Neural progenitor cell (in vitro differentiated cells): ENCODE measurements around the gene CERS4. TPM values are rescaled to one million over a fixed set of nuclear protein-coding genes. Genes with fewer than 3 reads are reported as not detected.

ENCODE experiments used
- DNase-seq: peaks from one replicate; pipeline ENCODE4 v3.0.0-alpha.2; 2016; ENCODE audit warnings: low spot score
- H2AFZ ChIP-seq: fragments of 200-600 bp; sonication (generic); replicated peaks from 2 replicates; pipeline ENCODE4 v1.6.1; 2016; ENCODE audit warnings: antibody characterized with exemption
- H3F3A ChIP-seq: fragments of 200-600 bp; sonication (generic); 2 replicates; pipeline ENCODE4 v1.6.1; 2016; ENCODE audit warnings: antibody characterized with exemption, low read depth
- H3K27ac ChIP-seq: fragments of 200-600 bp; sonication (generic); 2 replicates; pipeline ENCODE4 v1.5.1; 2016; ENCODE audit warnings: mild to moderate bottlenecking
- H3K27me3 ChIP-seq: fragments of 200-600 bp; sonication (generic); 2 replicates; pipeline ENCODE4 v1.6.1; 2016; ENCODE audit warnings: mild to moderate bottlenecking, moderate library complexity
- H3K36me3 ChIP-seq: fragments of 200-600 bp; sonication (generic); 2 replicates; pipeline ENCODE4 v1.5.1; 2016
- H3K4me1 ChIP-seq: fragments of 200-600 bp; sonication (generic); 2 replicates; pipeline ENCODE4 v1.6.1; 2016; ENCODE audit warnings: mixed run types
- H3K4me2 ChIP-seq: fragments of 200-600 bp; sonication (generic); 2 replicates; pipeline ENCODE4 v1.6.1; 2016
- H3K4me3 ChIP-seq: fragments of 200-600 bp; sonication (generic); 2 replicates; pipeline ENCODE4 v1.5.1; 2016
- H3K79me2 ChIP-seq: fragments of 200-600 bp; sonication (generic); 2 replicates; pipeline ENCODE4 v1.6.1; 2016; ENCODE audit warnings: low read depth
- H3K9ac ChIP-seq: fragments of 200-600 bp; sonication (generic); 2 replicates; pipeline ENCODE4 v1.6.1; 2016
- H3K9me3 ChIP-seq: fragments of 200-600 bp; sonication (generic); 2 replicates; pipeline ENCODE4 v1.5.1; 2016; ENCODE audit warnings: low read depth
- H4K20me1 ChIP-seq: fragments of 200-600 bp; sonication (generic); 2 replicates; pipeline ENCODE4 v1.6.1; 2016; ENCODE audit warnings: low read depth
- H3K27ac Mint-ChIP-seq: 3 replicates; pipeline ENCODE4 v1.8.0; 2021; ENCODE audit warnings: mixed read lengths
- H3K27me3 Mint-ChIP-seq: 2 replicates; pipeline ENCODE4 v1.8.0; 2022; ENCODE audit warnings: low read depth, mild to moderate bottlenecking, inconsistent platforms, moderate library complexity, mixed read lengths; ENCODE audit not compliant: insufficient read depth
- H3K36me3 Mint-ChIP-seq: 3 replicates; pipeline ENCODE4 v1.8.0; 2021; ENCODE audit warnings: mixed read lengths
- H3K4me1 Mint-ChIP-seq: 3 replicates; pipeline ENCODE4 v1.8.0; 2021; ENCODE audit warnings: mixed read lengths
- H3K4me3 Mint-ChIP-seq: 3 replicates; pipeline ENCODE4 v1.8.0; 2021; ENCODE audit warnings: mild to moderate bottlenecking, moderate library complexity, mixed read lengths
- H3K9me3 Mint-ChIP-seq: 3 replicates; pipeline ENCODE4 v1.8.0; 2020; ENCODE audit warnings: mixed read lengths
- EZH2 ChIP-seq: fragments of 200-600 bp; sonication (generic); IDR thresholded peaks from 2 replicates; pipeline ENCODE4 v1.6.1; 2017; ENCODE audit warnings: antibody characterized with exemption, mild to moderate bottlenecking, moderate library complexity
- EZH2phosphoT487 ChIP-seq: fragments of 200-600 bp; sonication (generic); IDR thresholded peaks from 2 replicates; pipeline ENCODE4 v1.6.1; 2017; ENCODE audit warnings: antibody characterized with exemption
- total RNA-seq: library from RNA; depleted of rRNA; stranded (reverse); fragments of >200 nt; gene quantifications from 2 replicates; pipeline ENCODE4 v1.2.3, GENCODE V29; 2015; ENCODE audit warnings: low replicate concordance
- TF ChIP-seq, protein P1 (sequence below): fragments of 200-600 bp; sonication (generic); IDR thresholded peaks from 2 replicates; pipeline ENCODE4 v1.5.1; 2017; ENCODE audit warnings: antibody characterized with exemption, mild to moderate bottlenecking

The CERS4 gene
- total RNA-seq, 1 donor from 2014 or later: 34.1 TPM

DNA sequence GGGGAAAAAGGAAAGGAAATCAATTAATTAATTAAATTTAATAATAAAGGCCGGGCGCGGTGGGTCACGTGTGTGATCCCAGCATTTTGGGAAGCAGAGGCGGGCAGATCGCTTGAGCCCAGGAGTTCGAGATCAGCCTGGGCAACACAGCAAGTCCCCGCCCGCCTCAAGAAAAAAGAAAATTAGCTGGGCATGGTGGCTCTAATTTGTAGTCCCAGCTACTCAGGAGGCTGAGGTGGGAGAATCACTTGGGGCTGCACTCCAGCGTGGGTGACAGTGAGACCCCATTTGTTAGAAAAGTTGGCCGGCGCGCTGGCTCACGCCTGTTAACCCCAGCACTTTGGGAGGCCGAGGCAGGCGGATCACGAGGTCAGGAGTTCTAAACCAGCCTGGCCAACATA lies 99.7 kb downstream of the CERS4 start:
- peaks cover 24% of the 10 kb centered on the region for H3K4me1 Mint-ChIP-seq
- no peaks in the 10 kb centered on the region for H3K36me3 ChIP-seq
- H3K9me3 Mint-ChIP-seq: no peaks in the 10 kb centered on the region
- peaks cover 21% of the 10 kb centered on the region for H3F3A ChIP-seq
- H3K9ac ChIP-seq: no peak overlapping the region
- H3K79me2 ChIP-seq: peaks cover 12% of the 10 kb centered on the region
- peaks cover 13% of the 10 kb centered on the region for H3K4me1 ChIP-seq
- no peak for DNase-seq
- H3K4me3 ChIP-seq: peak overlapping the region; percentile 57
- no peak overlapping the region for H3K27ac ChIP-seq
- H3K27me3 Mint-ChIP-seq: peaks cover 12% of the 10 kb centered on the region
- no peaks in the 10 kb centered on the region for H3K9me3 ChIP-seq
- H4K20me1 ChIP-seq: peaks cover 10% of the 10 kb centered on the region
- TF ChIP-seq EZH2phosphoT487 (no peak), EZH2 (no peak)
- TF ChIP-seq, protein P1, sequence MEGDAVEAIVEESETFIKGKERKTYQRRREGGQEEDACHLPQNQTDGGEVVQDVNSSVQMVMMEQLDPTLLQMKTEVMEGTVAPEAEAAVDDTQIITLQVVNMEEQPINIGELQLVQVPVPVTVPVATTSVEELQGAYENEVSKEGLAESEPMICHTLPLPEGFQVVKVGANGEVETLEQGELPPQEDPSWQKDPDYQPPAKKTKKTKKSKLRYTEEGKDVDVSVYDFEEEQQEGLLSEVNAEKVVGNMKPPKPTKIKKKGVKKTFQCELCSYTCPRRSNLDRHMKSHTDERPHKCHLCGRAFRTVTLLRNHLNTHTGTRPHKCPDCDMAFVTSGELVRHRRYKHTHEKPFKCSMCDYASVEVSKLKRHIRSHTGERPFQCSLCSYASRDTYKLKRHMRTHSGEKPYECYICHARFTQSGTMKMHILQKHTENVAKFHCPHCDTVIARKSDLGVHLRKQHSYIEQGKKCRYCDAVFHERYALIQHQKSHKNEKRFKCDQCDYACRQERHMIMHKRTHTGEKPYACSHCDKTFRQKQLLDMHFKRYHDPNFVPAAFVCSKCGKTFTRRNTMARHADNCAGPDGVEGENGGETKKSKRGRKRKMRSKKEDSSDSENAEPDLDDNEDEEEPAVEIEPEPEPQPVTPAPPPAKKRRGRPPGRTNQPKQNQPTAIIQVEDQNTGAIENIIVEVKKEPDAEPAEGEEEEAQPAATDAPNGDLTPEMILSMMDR: no peak
- no peak overlapping the region for H2AFZ ChIP-seq
- H3K36me3 Mint-ChIP-seq: peaks cover 4% of the 10 kb centered on the region
- peak overlapping the region; percentile 92 for H3K4me3 Mint-ChIP-seq
- no peak overlapping the region for H3K27ac Mint-ChIP-seq
- H3K4me2 ChIP-seq: peak overlapping the region; percentile 95
- no peaks in the 10 kb centered on the region for H3K27me3 ChIP-seq

DNA sequence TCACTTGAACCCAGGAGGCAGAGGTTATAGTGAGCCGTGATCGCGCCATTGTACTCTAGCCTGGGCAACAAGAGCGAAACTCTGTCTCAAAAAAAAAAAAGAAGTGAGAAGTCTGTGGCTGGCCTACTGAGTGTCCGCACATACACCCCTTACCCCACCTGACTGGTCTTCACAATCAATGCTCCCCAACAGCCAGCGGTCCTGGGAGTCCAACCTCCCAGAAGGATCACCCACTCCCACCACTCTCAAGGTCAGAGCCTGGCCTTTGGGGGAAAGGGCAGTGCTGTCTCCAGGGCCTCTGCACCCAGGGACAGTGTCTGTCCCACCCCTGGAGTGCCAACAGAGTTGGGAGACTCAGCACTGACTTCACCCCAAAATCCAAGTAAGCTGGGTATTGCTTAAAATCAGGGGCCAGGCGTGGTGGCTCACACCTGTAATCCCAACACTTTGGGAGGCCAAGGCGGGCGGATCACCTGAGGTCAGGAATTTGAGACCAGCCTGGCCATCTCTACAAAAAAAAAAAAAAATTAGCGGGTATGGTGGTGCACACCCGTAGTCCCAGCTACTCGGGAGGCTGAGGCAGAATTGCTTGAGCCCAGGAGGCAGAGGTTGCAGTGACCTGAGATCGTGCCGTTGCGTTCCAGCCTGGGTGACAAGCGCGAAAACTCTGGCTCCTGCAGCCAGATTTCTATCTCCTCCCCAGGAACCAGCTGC lies 101.3 kb downstream of the CERS4 start:
- H3K9me3 Mint-ChIP-seq: no peaks in the 10 kb centered on the region
- no peak overlapping the region for H3K27ac ChIP-seq
- peaks cover 18% of the 10 kb centered on the region for H3F3A ChIP-seq
- peaks cover 12% of the 10 kb centered on the region for H3K79me2 ChIP-seq
- peaks cover 4% of the 10 kb centered on the region for H3K36me3 Mint-ChIP-seq
- no peak for DNase-seq
- TF ChIP-seq EZH2: no peak
- TF ChIP-seq EZH2phosphoT487: no peak
- TF ChIP-seq, protein P1: no peak
- no peaks in the 10 kb centered on the region for H3K36me3 ChIP-seq
- no peaks in the 10 kb centered on the region for H3K9me3 ChIP-seq
- H2AFZ ChIP-seq: no peak overlapping the region
- peaks cover 19% of the 10 kb centered on the region for H3K4me1 Mint-ChIP-seq
- no peak overlapping the region for H3K4me2 ChIP-seq
- no peaks in the 10 kb centered on the region for H3K27me3 ChIP-seq
- H4K20me1 ChIP-seq: peaks cover 10% of the 10 kb centered on the region
- H3K4me3 Mint-ChIP-seq: no peak overlapping the region
- peaks cover 10% of the 10 kb centered on the region for H3K4me1 ChIP-seq
- H3K9ac ChIP-seq: no peak overlapping the region
- peaks cover 10% of the 10 kb centered on the region for H3K27me3 Mint-ChIP-seq
- no peak overlapping the region for H3K4me3 ChIP-seq
- H3K27ac Mint-ChIP-seq: no peak overlapping the region

DNA sequence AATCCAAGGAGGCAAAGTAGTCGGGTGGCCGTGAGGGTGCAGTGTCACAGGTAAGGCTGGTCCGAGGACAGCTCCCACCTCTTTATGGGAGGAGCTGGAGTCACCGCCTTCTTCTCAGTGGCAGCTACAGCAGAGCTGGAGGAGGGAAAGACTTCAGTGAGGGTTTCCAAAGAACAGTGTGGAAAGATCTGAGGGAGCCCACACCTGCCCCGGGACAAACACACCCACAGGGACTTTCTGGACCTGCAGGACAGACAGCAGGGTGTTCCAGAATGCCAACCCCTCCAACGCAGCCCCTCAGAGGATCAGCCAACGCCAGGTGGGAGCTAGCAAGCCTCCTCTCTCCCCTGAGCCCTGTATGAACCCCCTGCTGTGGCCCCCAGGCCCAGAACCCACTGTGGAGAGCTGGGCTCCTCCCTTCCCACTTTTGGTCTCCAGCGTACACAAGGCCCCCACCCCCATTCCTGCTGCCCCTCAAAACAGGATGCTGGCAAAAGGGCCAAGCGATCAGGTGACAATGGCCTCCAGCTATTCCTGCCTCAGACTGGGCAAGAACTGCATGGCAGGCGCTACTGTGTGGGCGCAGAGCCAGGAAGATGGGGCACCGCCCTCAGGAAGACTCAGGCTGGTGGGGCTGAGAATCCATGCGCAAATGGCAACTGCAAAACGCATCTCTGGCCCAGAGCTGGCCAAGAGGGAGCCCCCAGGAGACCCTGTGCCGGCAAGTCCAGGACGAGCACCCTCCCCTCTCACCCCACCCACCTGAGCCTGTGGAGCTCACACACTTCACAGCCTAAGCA lies 102.5 kb downstream of the CERS4 start:
- peaks cover 7% of the 10 kb centered on the region for H3K27me3 Mint-ChIP-seq
- Histone ChIP-seq H4K20me1 (peaks cover 7% of the 10 kb centered on the region), H3K27me3 (no peaks in the 10 kb centered on the region), H3K4me1 (peaks cover 10% of the 10 kb centered on the region), H2AFZ (no peak overlapping the region), H3F3A (peaks cover 14% of the 10 kb centered on the region), H3K4me3 (no peak overlapping the region), H3K9ac (no peak overlapping the region), H3K4me2 (no peak overlapping the region), H3K9me3 (no peaks in the 10 kb centered on the region), H3K79me2 (peaks cover 12% of the 10 kb centered on the region), H3K36me3 (no peaks in the 10 kb centered on the region), H3K27ac (no peak overlapping the region)
- TF ChIP-seq, protein P1: no peak
- TF ChIP-seq EZH2phosphoT487: no peak
- TF ChIP-seq EZH2: no peak
- no peaks in the 10 kb centered on the region for H3K9me3 Mint-ChIP-seq
- no peak overlapping the region for H3K27ac Mint-ChIP-seq
- no peak for DNase-seq
- peaks cover 4% of the 10 kb centered on the region for H3K36me3 Mint-ChIP-seq
- peaks cover 16% of the 10 kb centered on the region for H3K4me1 Mint-ChIP-seq
- H3K4me3 Mint-ChIP-seq: no peak overlapping the region

Other genes starting within 250 kb of the CERS4 start
- 108 TPM in 2 replicates for gene ELAVL1, start 203.7 kb upstream of the CERS4 start, total RNA-seq
- gene CCL25, start 156.6 kb upstream of the CERS4 start, total RNA-seq: 1.2 TPM in 1 of 2 replicates, not detected in the other
- 23.0 and 33.0 TPM in 2 replicates for gene FBN3, start 59.8 kb upstream of the CERS4 start, total RNA-seq
- 22.4 and 52.5 TPM in 2 replicates for gene CD320, start 99.0 kb downstream of the CERS4 start, total RNA-seq
- gene NDUFA7, start 112.0 kb downstream of the CERS4 start, total RNA-seq: 21.0 and 54.1 TPM in 2 replicates
- 296 and 550 TPM in 2 replicates for gene RPS28, start 112.1 kb downstream of the CERS4 start, total RNA-seq
- 1.9 TPM in 1 of 2 replicates, not detected in the other for gene KANK3, start 133.9 kb downstream of the CERS4 start, total RNA-seq
- gene ANGPTL4, start 154.8 kb downstream of the CERS4 start, total RNA-seq: 1.9 TPM in 1 of 2 replicates, not detected in the other
- 17.1 and 32.3 TPM in 2 replicates for gene RAB11B, start 181.0 kb downstream of the CERS4 start, total RNA-seq
- 27.0 and 72.7 TPM in 2 replicates for gene MARCHF2, start 203.9 kb downstream of the CERS4 start, total RNA-seq
- gene HNRNPM, start 235.6 kb downstream of the CERS4 start, total RNA-seq: 118 and 156 TPM in 2 replicates